CD4-positive, alpha-beta T cell treated with Interleukin-17A for 1 hour (primary cell): ENCODE measurements around the gene NUB1.

Source experiments
- DNase-seq: peaks from one replicate; pipeline ENCODE4 v3.0.0-alpha.2; 2020

Gene NUB1

GRCh38 chr7:151379534-151380198, 38.1 kb downstream of the NUB1 start:
- no peak for DNase-seq

GRCh38 chr7:151380199-151381097, 38.8 kb downstream of the NUB1 start:
- no peak for DNase-seq

- DNase-seq, result peak; percentile 14
Measured at GRCh38 chr7:151381098-151381347, 39.4 kb downstream of the NUB1 start.

- peak; percentile 71 for DNase-seq
Measured at GRCh38 chr7:151381348-151382078, 39.9 kb downstream of the NUB1 start.

GRCh38 chr7:151382079-151382885, 40.7 kb downstream of the NUB1 start:
- DNase-seq, result peak; percentile 74

- DNase-seq, result no peak
Measured at GRCh38 chr7:151383638-151384351, 42.2 kb downstream of the NUB1 start.

- DNase-seq, result no peak
Measured at GRCh38 chr7:151384352-151384697, 42.7 kb downstream of the NUB1 start.

GRCh38 chr7:151384776-151385625, 43.4 kb downstream of the NUB1 start:
- DNase-seq, result no peak

- DNase-seq, result no peak
Measured at GRCh38 chr7:151385626-151386300, 44.2 kb downstream of the NUB1 start.

GRCh38 chr7:151386301-151387160, 44.9 kb downstream of the NUB1 start:
- no peak for DNase-seq

- DNase-seq, result no peak
Measured at GRCh38 chr7:151387161-151388006, 45.8 kb downstream of the NUB1 start.

GRCh38 chr7:151388007-151388297, 46.3 kb downstream of the NUB1 start:
- DNase-seq, result no peak

GRCh38 chr7:151388430-151388829, 46.8 kb downstream of the NUB1 start:
- no peak for DNase-seq

- DNase-seq, result no peak
Measured at GRCh38 chr7:151389096-151389767, 47.6 kb downstream of the NUB1 start.

- no peak for DNase-seq
Measured at GRCh38 chr7:151389768-151390597, 48.4 kb downstream of the NUB1 start.

GRCh38 chr7:151390598-151391357, 49.2 kb downstream of the NUB1 start:
- no peak for DNase-seq

- DNase-seq, result no peak
Measured at GRCh38 chr7:151391358-151391730, 49.7 kb downstream of the NUB1 start.
